Neural progenitor cell (in vitro differentiated cells): ENCODE measurements around the gene MTHFSD. TPM values are rescaled to one million over a fixed set of nuclear protein-coding genes. Genes with fewer than 3 reads are reported as not detected.

Experiments used
- DNase-seq: peaks from one replicate; pipeline ENCODE4 v3.0.0-alpha.2; 2016; ENCODE audit warnings: low spot score
- H2AFZ ChIP-seq: fragments of 200-600 bp; sonication (generic); replicated peaks from 2 replicates; pipeline ENCODE4 v1.6.1; 2016; ENCODE audit warnings: antibody characterized with exemption
- H3F3A ChIP-seq: fragments of 200-600 bp; sonication (generic); 2 replicates; pipeline ENCODE4 v1.6.1; 2016; ENCODE audit warnings: antibody characterized with exemption, low read depth
- H3K27ac ChIP-seq: fragments of 200-600 bp; sonication (generic); 2 replicates; pipeline ENCODE4 v1.5.1; 2016; ENCODE audit warnings: mild to moderate bottlenecking
- H3K27me3 ChIP-seq: fragments of 200-600 bp; sonication (generic); 2 replicates; pipeline ENCODE4 v1.6.1; 2016; ENCODE audit warnings: mild to moderate bottlenecking, moderate library complexity
- H3K36me3 ChIP-seq: fragments of 200-600 bp; sonication (generic); 2 replicates; pipeline ENCODE4 v1.5.1; 2016
- H3K4me1 ChIP-seq: fragments of 200-600 bp; sonication (generic); 2 replicates; pipeline ENCODE4 v1.6.1; 2016; ENCODE audit warnings: mixed run types
- H3K4me2 ChIP-seq: fragments of 200-600 bp; sonication (generic); 2 replicates; pipeline ENCODE4 v1.6.1; 2016
- H3K4me3 ChIP-seq: fragments of 200-600 bp; sonication (generic); 2 replicates; pipeline ENCODE4 v1.5.1; 2016
- H3K79me2 ChIP-seq: fragments of 200-600 bp; sonication (generic); 2 replicates; pipeline ENCODE4 v1.6.1; 2016; ENCODE audit warnings: low read depth
- H3K9ac ChIP-seq: fragments of 200-600 bp; sonication (generic); 2 replicates; pipeline ENCODE4 v1.6.1; 2016
- H3K9me3 ChIP-seq: fragments of 200-600 bp; sonication (generic); 2 replicates; pipeline ENCODE4 v1.5.1; 2016; ENCODE audit warnings: low read depth
- H4K20me1 ChIP-seq: fragments of 200-600 bp; sonication (generic); 2 replicates; pipeline ENCODE4 v1.6.1; 2016; ENCODE audit warnings: low read depth
- H3K27ac Mint-ChIP-seq: 3 replicates; pipeline ENCODE4 v1.8.0; 2021; ENCODE audit warnings: mixed read lengths
- H3K27me3 Mint-ChIP-seq: 2 replicates; pipeline ENCODE4 v1.8.0; 2022; ENCODE audit warnings: low read depth, mild to moderate bottlenecking, inconsistent platforms, moderate library complexity, mixed read lengths; ENCODE audit not compliant: insufficient read depth
- H3K36me3 Mint-ChIP-seq: 3 replicates; pipeline ENCODE4 v1.8.0; 2021; ENCODE audit warnings: mixed read lengths
- H3K4me1 Mint-ChIP-seq: 3 replicates; pipeline ENCODE4 v1.8.0; 2021; ENCODE audit warnings: mixed read lengths
- H3K4me3 Mint-ChIP-seq: 3 replicates; pipeline ENCODE4 v1.8.0; 2021; ENCODE audit warnings: mild to moderate bottlenecking, moderate library complexity, mixed read lengths
- H3K9me3 Mint-ChIP-seq: 3 replicates; pipeline ENCODE4 v1.8.0; 2020; ENCODE audit warnings: mixed read lengths
- EZH2 ChIP-seq: fragments of 200-600 bp; sonication (generic); IDR thresholded peaks from 2 replicates; pipeline ENCODE4 v1.6.1; 2017; ENCODE audit warnings: antibody characterized with exemption, mild to moderate bottlenecking, moderate library complexity
- EZH2phosphoT487 ChIP-seq: fragments of 200-600 bp; sonication (generic); IDR thresholded peaks from 2 replicates; pipeline ENCODE4 v1.6.1; 2017; ENCODE audit warnings: antibody characterized with exemption
- total RNA-seq: library from RNA; depleted of rRNA; stranded (reverse); fragments of >200 nt; gene quantifications from 2 replicates; pipeline ENCODE4 v1.2.3, GENCODE V29; 2015; ENCODE audit warnings: low replicate concordance
- TF ChIP-seq, protein P1 (sequence below): fragments of 200-600 bp; sonication (generic); IDR thresholded peaks from 2 replicates; pipeline ENCODE4 v1.5.1; 2017; ENCODE audit warnings: antibody characterized with exemption, mild to moderate bottlenecking

Gene MTHFSD
- total RNA-seq, 1 donor from 2014 or later, result 17.4 TPM

DNA sequence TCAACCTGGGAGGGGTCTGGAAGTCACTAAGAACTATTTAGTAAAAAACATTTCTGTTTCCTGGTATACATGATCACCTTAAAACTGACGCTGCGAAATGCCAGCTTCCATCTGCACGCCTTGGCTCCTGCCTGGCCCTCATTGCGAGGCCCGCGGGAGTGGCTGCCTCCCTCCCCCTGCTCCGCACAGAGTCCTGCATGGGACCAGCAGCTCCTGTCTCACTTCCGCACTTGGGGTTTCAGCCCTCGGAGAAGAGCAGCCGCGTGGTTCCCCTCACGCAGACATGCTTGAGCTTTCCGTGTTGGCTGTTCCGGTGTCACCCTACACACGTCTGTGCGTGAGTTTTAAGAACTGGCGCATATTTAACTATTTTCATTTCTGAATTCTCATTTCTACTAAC is 18.4 kb downstream of the MTHFSD start:
- H3K9me3 Mint-ChIP-seq, result no peaks in the 10 kb centered on the region

DNA sequence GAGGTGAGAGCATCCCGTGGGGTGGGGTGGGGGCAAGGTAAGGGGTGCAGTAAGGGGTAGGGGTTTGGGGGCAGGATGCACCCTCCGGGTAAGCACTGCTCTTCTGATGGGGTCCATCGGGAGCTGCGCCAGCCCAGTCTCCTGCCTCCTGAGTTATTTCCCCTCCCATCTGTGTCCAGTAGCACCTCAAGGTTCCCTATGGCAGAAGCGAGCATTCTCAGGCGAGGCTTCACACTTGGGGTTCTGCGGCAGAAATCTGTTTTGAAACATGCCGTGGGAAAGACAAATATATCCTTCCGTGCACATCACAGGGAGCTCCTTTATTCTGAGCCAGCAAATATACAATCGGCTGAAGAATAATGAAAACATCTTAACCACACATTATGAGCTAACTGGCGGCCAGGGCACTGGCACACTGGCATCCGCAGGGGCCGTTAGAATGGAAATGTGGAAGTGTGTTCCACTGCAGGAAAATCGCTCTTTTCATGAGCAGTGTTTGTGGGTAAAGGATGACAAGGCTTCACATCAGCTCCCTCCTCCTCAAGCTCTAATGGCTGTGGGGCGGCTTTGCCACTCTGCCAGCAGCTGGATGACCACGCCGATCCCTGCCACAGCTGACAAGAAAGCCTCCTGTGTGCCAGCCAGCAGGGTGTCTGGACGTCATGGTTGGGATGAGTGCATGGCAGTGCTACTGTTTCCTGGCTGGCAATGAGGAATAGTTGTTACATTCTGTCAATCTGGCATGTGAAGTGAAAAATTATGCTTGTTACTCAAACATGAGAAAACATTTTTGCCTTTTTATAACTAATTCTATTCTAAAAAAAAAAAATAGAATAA is 20.0 kb downstream of the MTHFSD start:
- Histone ChIP-seq H3K4me3 (no peak overlapping the region), H2AFZ (no peak overlapping the region), H3K27ac (no peak overlapping the region), H3K9ac (no peak overlapping the region), H4K20me1 (peaks cover 3% of the 10 kb centered on the region), H3K36me3 (no peaks in the 10 kb centered on the region), H3K79me2 (no peaks in the 10 kb centered on the region), H3K4me2 (no peak overlapping the region), H3F3A (no peaks in the 10 kb centered on the region), H3K4me1 (no peaks in the 10 kb centered on the region), H3K27me3 (no peaks in the 10 kb centered on the region), H3K9me3 (no peaks in the 10 kb centered on the region)
- peaks cover 12% of the 10 kb centered on the region for H3K4me1 Mint-ChIP-seq
- no peaks in the 10 kb centered on the region for H3K36me3 Mint-ChIP-seq
- H3K27ac Mint-ChIP-seq, result no peak overlapping the region
- peaks cover 2% of the 10 kb centered on the region for H3K27me3 Mint-ChIP-seq
- no peak overlapping the region for H3K4me3 Mint-ChIP-seq
- TF ChIP-seq EZH2phosphoT487, result no peak
- TF ChIP-seq, protein P1, sequence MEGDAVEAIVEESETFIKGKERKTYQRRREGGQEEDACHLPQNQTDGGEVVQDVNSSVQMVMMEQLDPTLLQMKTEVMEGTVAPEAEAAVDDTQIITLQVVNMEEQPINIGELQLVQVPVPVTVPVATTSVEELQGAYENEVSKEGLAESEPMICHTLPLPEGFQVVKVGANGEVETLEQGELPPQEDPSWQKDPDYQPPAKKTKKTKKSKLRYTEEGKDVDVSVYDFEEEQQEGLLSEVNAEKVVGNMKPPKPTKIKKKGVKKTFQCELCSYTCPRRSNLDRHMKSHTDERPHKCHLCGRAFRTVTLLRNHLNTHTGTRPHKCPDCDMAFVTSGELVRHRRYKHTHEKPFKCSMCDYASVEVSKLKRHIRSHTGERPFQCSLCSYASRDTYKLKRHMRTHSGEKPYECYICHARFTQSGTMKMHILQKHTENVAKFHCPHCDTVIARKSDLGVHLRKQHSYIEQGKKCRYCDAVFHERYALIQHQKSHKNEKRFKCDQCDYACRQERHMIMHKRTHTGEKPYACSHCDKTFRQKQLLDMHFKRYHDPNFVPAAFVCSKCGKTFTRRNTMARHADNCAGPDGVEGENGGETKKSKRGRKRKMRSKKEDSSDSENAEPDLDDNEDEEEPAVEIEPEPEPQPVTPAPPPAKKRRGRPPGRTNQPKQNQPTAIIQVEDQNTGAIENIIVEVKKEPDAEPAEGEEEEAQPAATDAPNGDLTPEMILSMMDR, result no peak
- TF ChIP-seq EZH2, result no peak
- no peaks in the 10 kb centered on the region for H3K9me3 Mint-ChIP-seq
- no peak for DNase-seq

More for the DNA sequence above, 18.4 kb downstream of the MTHFSD start:
- no peak for TF ChIP-seq EZH2phosphoT487
- TF ChIP-seq EZH2, result no peak
- H3K4me3 Mint-ChIP-seq, result no peak overlapping the region
- no peaks in the 10 kb centered on the region for H3K4me1 ChIP-seq
- no peak overlapping the region for H3K9ac ChIP-seq
- H3K27ac ChIP-seq, result no peak overlapping the region
- no peaks in the 10 kb centered on the region for H3K9me3 ChIP-seq
- no peak overlapping the region for H3K4me2 ChIP-seq
- DNase-seq, result no peak
- H3K4me3 ChIP-seq, result no peak overlapping the region
- no peaks in the 10 kb centered on the region for H3K36me3 ChIP-seq
- H2AFZ ChIP-seq, result no peak overlapping the region
- no peaks in the 10 kb centered on the region for H3F3A ChIP-seq
- no peaks in the 10 kb centered on the region for H3K27me3 ChIP-seq
- no peak overlapping the region for H3K27ac Mint-ChIP-seq
- H3K27me3 Mint-ChIP-seq, result peaks cover 2% of the 10 kb centered on the region
- H4K20me1 ChIP-seq, result peaks cover 3% of the 10 kb centered on the region
- H3K4me1 Mint-ChIP-seq, result peaks cover 12% of the 10 kb centered on the region
- no peaks in the 10 kb centered on the region for H3K36me3 Mint-ChIP-seq
- no peaks in the 10 kb centered on the region for H3K79me2 ChIP-seq

DNA sequence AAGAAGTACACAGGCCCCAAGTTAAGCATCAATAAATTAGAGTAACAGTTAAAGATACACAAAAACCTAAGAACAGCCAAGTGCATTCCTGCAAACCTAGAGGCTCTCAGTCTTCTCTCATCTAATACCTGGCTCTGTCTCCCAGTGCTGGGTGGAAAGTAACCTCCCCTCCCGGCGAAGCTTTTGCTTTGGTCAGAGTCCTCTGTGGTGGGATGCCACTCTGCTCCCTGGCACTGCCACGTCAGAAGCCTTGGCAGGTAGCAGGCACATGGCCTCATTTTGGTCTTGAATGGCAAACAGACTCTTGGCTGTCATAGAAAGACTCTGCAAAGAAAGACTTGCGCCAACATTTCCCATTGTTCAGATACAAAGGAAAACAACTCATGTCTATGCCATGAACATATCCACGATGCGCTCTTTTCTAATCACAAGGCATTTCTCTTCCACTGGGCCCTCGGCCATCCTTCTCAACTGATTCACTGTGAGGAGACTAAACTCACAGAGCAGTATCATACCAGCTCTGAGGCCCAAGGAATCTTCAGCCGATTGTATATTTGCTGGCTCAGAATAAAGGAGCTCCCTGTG is 21.2 kb downstream of the MTHFSD start:
- H3K36me3 ChIP-seq, result no peaks in the 10 kb centered on the region
- H3K9me3 ChIP-seq, result no peaks in the 10 kb centered on the region
- no peak overlapping the region for H3K4me2 ChIP-seq
- H3K27me3 ChIP-seq, result no peaks in the 10 kb centered on the region
- Mint-ChIP-seq H3K4me3 (no peak overlapping the region), H3K27me3 (peaks cover 5% of the 10 kb centered on the region), H3K4me1 (peaks cover 12% of the 10 kb centered on the region), H3K9me3 (no peaks in the 10 kb centered on the region), H3K36me3 (no peaks in the 10 kb centered on the region), H3K27ac (no peak overlapping the region)
- H3K79me2 ChIP-seq, result no peaks in the 10 kb centered on the region
- peaks cover 3% of the 10 kb centered on the region for H4K20me1 ChIP-seq
- no peaks in the 10 kb centered on the region for H3K4me1 ChIP-seq
- H3F3A ChIP-seq, result no peaks in the 10 kb centered on the region
- TF ChIP-seq, protein P1, result no peak
- TF ChIP-seq EZH2phosphoT487, result no peak
- no peak for TF ChIP-seq EZH2
- H2AFZ ChIP-seq, result no peak overlapping the region
- H3K4me3 ChIP-seq, result no peak overlapping the region
- H3K27ac ChIP-seq, result no peak overlapping the region
- no peak for DNase-seq
- no peak overlapping the region for H3K9ac ChIP-seq

DNA sequence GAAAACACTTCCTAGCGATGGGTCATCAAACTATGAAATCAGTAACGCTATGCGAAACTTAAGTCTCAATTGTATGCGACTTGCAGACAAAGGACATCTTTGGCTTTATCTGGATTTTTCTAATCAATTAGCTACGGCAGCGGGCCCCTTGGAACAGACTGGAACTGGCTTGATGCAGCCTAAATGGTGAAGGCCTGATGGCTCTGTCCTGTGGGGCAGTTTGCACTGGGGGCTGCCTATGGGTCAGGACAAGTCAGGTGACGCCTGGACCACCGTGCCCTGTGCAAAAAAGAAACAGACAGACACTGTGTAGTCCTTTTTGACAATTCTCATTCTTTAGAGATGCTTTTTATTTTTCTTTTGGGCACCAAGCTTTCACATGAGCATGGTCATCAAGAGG is 22.0 kb downstream of the MTHFSD start:
- Histone ChIP-seq H3K4me3 (no peak overlapping the region), H3F3A (no peaks in the 10 kb centered on the region), H2AFZ (no peak overlapping the region), H3K9ac (no peak overlapping the region), H3K36me3 (no peaks in the 10 kb centered on the region), H3K79me2 (no peaks in the 10 kb centered on the region), H3K27ac (no peak overlapping the region), H3K4me1 (no peaks in the 10 kb centered on the region), H3K27me3 (no peaks in the 10 kb centered on the region), H3K9me3 (no peaks in the 10 kb centered on the region), H3K4me2 (no peak overlapping the region), H4K20me1 (peaks cover 3% of the 10 kb centered on the region)
- no peak overlapping the region for H3K4me3 Mint-ChIP-seq
- DNase-seq, result no peak
- no peaks in the 10 kb centered on the region for H3K36me3 Mint-ChIP-seq
- peaks cover 5% of the 10 kb centered on the region for H3K27me3 Mint-ChIP-seq
- TF ChIP-seq, protein P1, result no peak
- TF ChIP-seq EZH2 (no peak), EZH2phosphoT487 (no peak)
- H3K27ac Mint-ChIP-seq, result no peak overlapping the region
- no peaks in the 10 kb centered on the region for H3K9me3 Mint-ChIP-seq
- peaks cover 12% of the 10 kb centered on the region for H3K4me1 Mint-ChIP-seq
